Dendritic cell treated with granulocyte-macrophage colony-stimulating factor and Interleukin-4, amounts not matched to agents 40 ng/mL and 50 ng/mL, for 4 days (primary cell): ENCODE data around the gene ST6GALNAC6.

ENCODE experiments used
- H3K27ac Mint-ChIP-seq: one replicate; pipeline ENCODE4 v1.8.0; 2022; ENCODE audit warnings: mild to moderate bottlenecking, mixed read lengths
- H3K27me3 Mint-ChIP-seq: one replicate; pipeline ENCODE4 v1.8.0; 2022; ENCODE audit warnings: mild to moderate bottlenecking, mixed read lengths
- H3K36me3 Mint-ChIP-seq: one replicate; pipeline ENCODE4 v1.8.0; 2022; ENCODE audit warnings: low read depth, mixed read lengths
- H3K4me1 Mint-ChIP-seq: one replicate; pipeline ENCODE4 v1.8.0; 2022; ENCODE audit warnings: low read depth, mixed read lengths
- H3K4me3 Mint-ChIP-seq: one replicate; pipeline ENCODE4 v1.8.0; 2022; ENCODE audit warnings: mild to moderate bottlenecking, moderate library complexity, mixed read lengths
- H3K9me3 Mint-ChIP-seq: one replicate; pipeline ENCODE4 v1.8.0; 2022; ENCODE audit warnings: mixed read lengths
- intact Hi-C: fragments of 100-400 bp; cut with micrococcal nuclease; formaldehyde crosslinking; loops from one replicate; pipeline ENCODE4 v1.15.0; 2022

Gene ST6GALNAC6

DNA sequence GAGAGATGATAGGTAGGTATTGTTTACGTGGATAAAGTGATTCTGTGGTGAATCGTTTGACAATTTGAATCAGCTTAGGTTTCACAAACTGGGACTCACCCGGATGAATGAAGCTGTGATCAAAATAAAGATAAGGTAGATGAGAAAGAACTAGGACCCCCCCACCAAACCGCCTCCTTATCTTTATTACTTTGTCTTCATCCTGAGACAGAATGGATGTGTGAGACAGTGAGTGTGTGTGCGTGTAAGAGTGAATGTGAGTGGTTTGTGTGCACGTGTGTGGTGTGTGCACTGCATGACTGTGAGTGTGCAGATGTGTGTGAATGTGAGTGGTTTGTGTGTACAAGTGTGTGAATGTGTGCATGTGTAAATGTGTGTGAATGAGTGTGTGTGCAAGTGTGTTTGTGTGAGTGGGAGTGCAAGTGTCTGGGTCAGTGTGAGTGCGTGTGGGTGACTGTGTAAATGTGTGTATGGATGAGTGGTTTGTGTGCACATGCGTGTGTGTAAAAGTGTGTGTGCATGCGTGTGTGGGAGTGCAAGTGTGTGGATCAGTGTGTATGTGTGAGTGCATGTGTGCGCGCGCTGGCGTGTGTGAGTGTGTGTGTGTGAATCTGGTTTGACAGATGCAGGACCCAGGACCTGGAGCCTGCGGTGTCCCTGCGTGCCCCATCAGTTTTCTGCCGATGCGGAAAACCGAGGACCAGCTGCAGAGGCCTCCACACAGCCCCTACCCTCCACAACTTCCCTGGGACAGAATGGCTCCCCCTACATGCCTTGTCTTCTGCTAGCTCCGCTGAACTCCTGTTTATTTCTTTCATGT lies 33.5 kb downstream of the ST6GALNAC6 start:
- Mint-ChIP-seq H3K4me1 (peaks cover 43% of the 10 kb centered on the region), H3K27ac (no peak overlapping the region), H3K9me3 (no peaks in the 10 kb centered on the region), H3K36me3 (no peaks in the 10 kb centered on the region), H3K27me3 (no peaks in the 10 kb centered on the region), H3K4me3 (no peak overlapping the region)
- intact Hi-C loops, result no loop called here

DNA sequence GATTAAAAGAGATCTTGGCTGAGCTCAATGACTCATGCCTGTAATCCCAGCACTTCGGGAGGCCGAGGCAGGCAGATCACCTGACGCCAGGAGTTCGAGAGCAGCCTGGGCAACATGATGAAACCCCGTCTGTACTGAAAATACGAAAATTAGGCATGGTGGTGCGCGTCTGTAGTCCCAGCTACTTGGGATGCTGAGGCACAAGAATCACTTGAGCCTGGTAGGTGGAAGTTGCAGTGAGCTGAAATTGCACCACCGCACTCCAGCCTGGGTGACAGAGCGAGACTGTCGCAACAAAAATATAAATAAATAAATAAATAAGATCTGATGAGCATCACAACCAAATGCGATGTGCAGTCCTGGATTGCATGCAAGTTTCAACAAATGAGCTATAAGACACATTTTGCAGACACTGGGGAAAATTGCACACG lies 36.2 kb downstream of the ST6GALNAC6 start:
- intact Hi-C loops, result loop anchor here (5.0 kb wide), 1 partner anchor 36 kb away; no protein-coding TSS in a partner anchor
- H3K4me1 Mint-ChIP-seq, result peaks cover 54% of the 10 kb centered on the region
- no peak overlapping the region for H3K4me3 Mint-ChIP-seq

GRCh38 chr9:127862075-127863011 lies 37.1 kb downstream of the ST6GALNAC6 start:
- Mint-ChIP-seq H3K4me3 (no peak overlapping the region), H3K27me3 (peaks cover 2% of the 10 kb centered on the region), H3K9me3 (no peaks in the 10 kb centered on the region), H3K4me1 (peaks cover 58% of the 10 kb centered on the region), H3K27ac (peak overlapping the region; percentile 88), H3K36me3 (no peaks in the 10 kb centered on the region)
- intact Hi-C loops, result loop anchor here (5.0 kb wide), 1 partner anchor 35 kb away; no protein-coding TSS in a partner anchor

More for the DNA sequence above, 36.2 kb downstream of the ST6GALNAC6 start:
- H3K9me3 Mint-ChIP-seq, result no peaks in the 10 kb centered on the region
- H3K27me3 Mint-ChIP-seq, result no peaks in the 10 kb centered on the region
- peak overlapping the region; percentile 88 for H3K27ac Mint-ChIP-seq
- H3K36me3 Mint-ChIP-seq, result no peaks in the 10 kb centered on the region

DNA sequence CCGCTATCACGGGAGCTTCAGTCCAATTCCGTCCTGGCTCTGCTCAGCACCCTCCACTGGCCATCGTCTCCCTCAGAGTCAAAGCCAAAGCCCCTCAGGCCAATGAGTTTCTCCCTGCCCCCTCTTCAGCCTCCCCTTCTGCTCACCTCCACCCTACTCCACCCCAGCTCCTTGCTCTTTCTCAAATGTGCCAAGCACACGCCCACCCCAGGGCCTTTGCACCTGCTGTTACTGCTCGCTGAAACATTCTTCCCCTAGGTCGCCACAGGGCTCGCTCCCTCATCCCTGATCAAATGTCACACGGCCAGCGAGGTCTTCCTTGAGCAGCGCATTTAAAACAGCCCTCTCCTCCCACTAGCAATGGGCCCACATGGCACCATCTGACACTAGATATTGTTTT lies 38.6 kb downstream of the ST6GALNAC6 start:
- Mint-ChIP-seq H3K9me3 (no peaks in the 10 kb centered on the region), H3K27me3 (peaks cover 2% of the 10 kb centered on the region), H3K36me3 (no peaks in the 10 kb centered on the region), H3K4me3 (no peak overlapping the region), H3K27ac (peak overlapping the region; percentile 63), H3K4me1 (peaks cover 66% of the 10 kb centered on the region)
- intact Hi-C loops, result loop anchor here (5.0 kb wide), 1 partner anchor 33 kb away; no protein-coding TSS in a partner anchor

- peaks cover 70% of the 10 kb centered on the region for H3K4me1 Mint-ChIP-seq
- H3K27ac Mint-ChIP-seq, result peak overlapping the region; percentile 63
- H3K4me3 Mint-ChIP-seq, result no peak overlapping the region
- H3K36me3 Mint-ChIP-seq, result no peaks in the 10 kb centered on the region
- peaks cover 2% of the 10 kb centered on the region for H3K27me3 Mint-ChIP-seq
- intact Hi-C loops, result loop anchor here (5.0 kb wide), 1 partner anchor 33 kb away; no protein-coding TSS in a partner anchor
- H3K9me3 Mint-ChIP-seq, result no peaks in the 10 kb centered on the region
Observed at GRCh38 chr9:127860260-127860659, 39.1 kb downstream of the ST6GALNAC6 start.

- H3K27me3 Mint-ChIP-seq, result peaks cover 2% of the 10 kb centered on the region
- H3K27ac Mint-ChIP-seq, result peak overlapping the region; percentile 89
- no peaks in the 10 kb centered on the region for H3K9me3 Mint-ChIP-seq
- intact Hi-C loops, result no loop called here
- H3K4me3 Mint-ChIP-seq, result no peak overlapping the region
- H3K4me1 Mint-ChIP-seq, result peaks cover 71% of the 10 kb centered on the region
- H3K36me3 Mint-ChIP-seq, result peaks cover 14% of the 10 kb centered on the region
Observed at GRCh38 chr9:127858041-127858512, 41.3 kb downstream of the ST6GALNAC6 start.

DNA sequence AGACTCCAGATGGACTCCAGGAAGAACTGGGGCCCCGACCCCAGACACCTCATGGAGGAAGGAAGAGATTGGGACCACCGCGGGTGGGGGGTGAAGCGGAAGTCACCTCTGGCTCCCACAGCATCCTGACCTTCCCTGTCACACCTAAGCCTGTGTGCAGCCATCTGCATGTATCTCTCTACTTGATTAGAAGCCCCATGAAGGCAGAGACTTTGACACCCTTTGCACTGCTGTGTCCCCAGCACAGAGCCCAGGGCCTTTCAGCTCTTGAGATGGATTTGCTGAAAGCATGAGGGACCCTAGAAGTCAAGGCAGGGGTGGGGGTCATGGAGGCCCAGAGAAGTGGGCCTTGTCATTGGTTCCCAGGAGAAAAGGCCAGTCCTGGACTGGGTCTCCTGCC lies 42.1 kb downstream of the ST6GALNAC6 start:
- Mint-ChIP-seq H3K4me3 (no peak overlapping the region), H3K4me1 (peaks cover 71% of the 10 kb centered on the region), H3K27ac (peak overlapping the region; percentile 89), H3K27me3 (peaks cover 2% of the 10 kb centered on the region), H3K36me3 (peaks cover 22% of the 10 kb centered on the region), H3K9me3 (no peaks in the 10 kb centered on the region)
- intact Hi-C loops, result no loop called here

DNA sequence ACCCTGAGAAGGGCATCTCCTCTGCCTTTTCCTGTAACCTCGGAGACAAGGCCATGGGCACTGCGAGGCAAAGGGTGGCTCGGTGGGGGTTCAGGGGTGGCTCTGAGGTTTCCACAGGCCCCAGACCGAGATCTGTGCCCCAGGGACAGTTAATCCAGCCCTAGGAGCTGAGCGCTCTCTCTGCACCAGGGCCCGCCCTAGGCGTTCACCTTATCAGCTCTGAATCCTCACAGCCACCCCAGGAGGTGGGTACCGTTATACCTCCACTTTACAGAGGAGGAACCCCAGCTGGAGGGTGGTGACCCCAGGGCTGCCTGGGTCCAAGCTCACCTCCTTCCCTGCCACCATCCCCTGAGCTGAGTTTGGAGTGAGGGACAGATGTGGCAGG lies 42.7 kb downstream of the ST6GALNAC6 start:
- Mint-ChIP-seq H3K9me3 (no peaks in the 10 kb centered on the region), H3K27ac (peak overlapping the region; percentile 89), H3K4me3 (no peak overlapping the region), H3K27me3 (peaks cover 2% of the 10 kb centered on the region), H3K36me3 (peaks cover 28% of the 10 kb centered on the region), H3K4me1 (peaks cover 71% of the 10 kb centered on the region)
- intact Hi-C loops, result no loop called here

GRCh38 chr9:127856094-127856728 lies 43.2 kb downstream of the ST6GALNAC6 start:
- Mint-ChIP-seq H3K27ac (peak overlapping the region; percentile 89), H3K36me3 (peaks cover 33% of the 10 kb centered on the region), H3K4me3 (no peak overlapping the region), H3K9me3 (no peaks in the 10 kb centered on the region), H3K4me1 (peaks cover 71% of the 10 kb centered on the region), H3K27me3 (peaks cover 2% of the 10 kb centered on the region)
- intact Hi-C loops, result no loop called here

DNA sequence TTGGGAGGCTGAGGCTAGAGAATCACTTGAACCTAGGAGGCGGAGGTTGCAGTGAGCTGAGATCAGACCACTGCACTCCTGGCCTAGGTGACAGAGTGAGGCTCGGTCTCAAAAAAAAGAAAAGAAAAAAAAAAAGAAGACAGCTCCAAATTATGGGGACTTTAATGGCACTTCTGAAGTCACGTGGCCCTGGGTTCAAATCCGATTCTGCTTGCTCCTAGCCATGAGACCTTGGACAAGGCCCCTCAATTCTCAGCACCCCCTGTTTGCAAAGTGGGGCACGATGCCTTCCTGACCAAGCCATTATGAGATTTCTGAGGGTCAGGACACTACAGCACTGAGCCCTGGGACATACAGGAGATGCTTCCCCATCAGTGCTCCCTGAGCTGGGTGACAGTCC lies 43.9 kb downstream of the ST6GALNAC6 start:
- H3K27me3 Mint-ChIP-seq, result peaks cover 2% of the 10 kb centered on the region
- no peak overlapping the region for H3K4me3 Mint-ChIP-seq
- H3K27ac Mint-ChIP-seq, result peak overlapping the region; percentile 89
- peaks cover 40% of the 10 kb centered on the region for H3K36me3 Mint-ChIP-seq
- H3K4me1 Mint-ChIP-seq, result peaks cover 71% of the 10 kb centered on the region
- intact Hi-C loops, result no loop called here
- H3K9me3 Mint-ChIP-seq, result peaks cover 3% of the 10 kb centered on the region

DNA sequence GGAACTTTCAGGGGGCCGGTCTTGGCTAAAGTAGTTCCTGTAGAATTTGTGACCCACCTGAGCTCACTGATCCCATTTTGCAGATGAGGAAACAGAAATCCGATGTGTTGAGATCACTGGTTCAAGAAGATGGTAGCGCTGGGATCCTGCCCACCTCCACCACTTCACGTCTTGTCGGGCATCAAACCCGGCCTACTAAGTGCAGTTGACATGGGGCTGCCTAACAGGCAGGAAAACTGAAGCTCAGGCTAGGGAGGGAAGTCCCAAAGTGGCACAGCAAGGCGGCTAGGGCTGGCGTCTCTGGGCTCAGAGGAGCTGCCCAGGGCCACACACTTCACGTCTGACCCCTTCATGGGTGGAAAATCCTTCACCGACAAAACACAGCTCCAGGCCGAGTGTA lies 44.4 kb downstream of the ST6GALNAC6 start:
- Mint-ChIP-seq H3K27me3 (peaks cover 2% of the 10 kb centered on the region), H3K27ac (peak overlapping the region; percentile 89), H3K4me1 (peaks cover 71% of the 10 kb centered on the region), H3K4me3 (peak overlapping the region; percentile 17), H3K36me3 (peaks cover 46% of the 10 kb centered on the region), H3K9me3 (peaks cover 9% of the 10 kb centered on the region)
- intact Hi-C loops, result no loop called here

- H3K27me3 Mint-ChIP-seq, result peaks cover 2% of the 10 kb centered on the region
- H3K27ac Mint-ChIP-seq, result peak within 1 kb of the TSS; percentile 89
- intact Hi-C loops, result no loop called here
- peaks cover 16% of the 10 kb centered on the region for H3K9me3 Mint-ChIP-seq
- peaks cover 70% of the 10 kb centered on the region for H3K4me1 Mint-ChIP-seq
- peak within 1 kb of the TSS; percentile 89 for H3K4me3 Mint-ChIP-seq
- H3K36me3 Mint-ChIP-seq, result peaks cover 52% of the 10 kb centered on the region
Observed at GRCh38 chr9:127854184-127854806, 45.1 kb downstream of the ST6GALNAC6 start, which contains the start of gene ENG. Gene ENG, minus strand, starts transcription at chr9:127854658. Its CDS starts 303 bp downstream, at chr9:127854355.
